GM12891 (cell line): ENCODE results near the gene RIMBP2.

Source experiments
- POLR2A ChIP-seq: IDR thresholded peaks from 2 replicates; pipeline ENCODE4 v1.6.1; 2011; ENCODE audit warnings: low read depth, low read length, control low read depth
- POLR2AphosphoS5 ChIP-seq: IDR thresholded peaks from 2 replicates; pipeline ENCODE4 v1.6.1; 2011; ENCODE audit warnings: low read depth, low read length, control low read depth
- POU2F2 ChIP-seq: IDR thresholded peaks from 2 replicates; pipeline ENCODE4 v1.6.1; 2011; ENCODE audit warnings: low read depth, mild to moderate bottlenecking, control low read depth, low read length, moderate library complexity
- SPI1 ChIP-seq: IDR thresholded peaks from 2 replicates; pipeline ENCODE4 v1.6.1; 2011; ENCODE audit warnings: low read depth, low read length, control low read depth
- TAF1 ChIP-seq: IDR thresholded peaks from 2 replicates; pipeline ENCODE4 v1.6.1; 2011; ENCODE audit warnings: low read depth, low read length, control low read depth

DNA sequence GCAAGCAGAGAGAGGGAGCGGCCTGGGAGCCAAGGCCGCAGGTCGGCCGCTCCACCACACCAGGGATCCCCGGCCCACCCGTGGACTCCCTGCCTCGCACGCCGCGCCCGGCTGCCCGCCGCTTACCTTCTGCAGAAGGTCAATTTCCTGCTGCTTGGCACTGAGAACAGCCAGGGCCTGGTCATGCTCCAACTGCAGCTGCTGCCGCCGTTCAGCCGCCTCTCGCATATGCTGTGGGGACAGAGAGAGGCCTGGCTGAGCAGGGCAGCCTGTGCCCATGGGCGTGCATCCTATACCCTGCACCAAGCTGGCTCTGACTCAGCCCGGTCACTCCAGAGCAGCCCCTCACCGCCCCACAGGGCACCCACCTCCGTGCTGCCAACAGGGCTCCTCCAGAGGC, 237.3 kb downstream of the RIMBP2 start:
- no peak for TF ChIP-seq POLR2A
- no peak for TF ChIP-seq POLR2AphosphoS5
- no peak for TF ChIP-seq POU2F2
- TF ChIP-seq TAF1 = no peak
- no peak for TF ChIP-seq SPI1
